ENCODE results near the gene XRCC3. TPM values are rescaled to one million over a fixed set of nuclear protein-coding genes. Genes with fewer than 3 reads are reported as not detected.

Gene XRCC3
- total and polyA plus RNA-seq, 10 of the 15 experiments (the other 5 are each of a cell fraction or from before 2014, with no cell fraction given) = 0.37 to 52.0 (median 26.8) TPM

- no TSS peak for BruUV-seq (replicated peaks)
- Histone ChIP-seq H3K4me1 (ENCODE audit: control insufficient read depth, insufficient read depth, low read length) (no peaks in the 10 kb centered on the region), H3K27ac (ENCODE audit: control insufficient read depth, insufficient read depth) (no peak overlapping the region), H3K9ac (ENCODE audit: control insufficient read depth, insufficient read depth, low read length) (no peak overlapping the region), H3K36me3 (ENCODE audit: control insufficient read depth in 2 of 2, insufficient read depth in 2 of 2, low read length in 1 of 2) (no peaks in the 10 kb centered on the region), H2AFZ (ENCODE audit: control insufficient read depth, low read depth, low read length) (no peak overlapping the region), H3K27me3 (replicated peaks in 1 of 2; ENCODE audit: control insufficient read depth in 2 of 2, insufficient read depth in 2 of 2, low read length in 1 of 2) (no peaks in the 10 kb centered on the region), H3K79me2 (ENCODE audit: control insufficient read depth, insufficient read depth, low read length) (no peaks in the 10 kb centered on the region), H3K9me3 (replicated peaks; ENCODE audit: control insufficient read depth, insufficient read depth, low read length) (no peaks in the 10 kb centered on the region), H4K20me1 (ENCODE audit: control insufficient read depth, insufficient read depth) (no peaks in the 10 kb centered on the region), H3K4me2 (ENCODE audit: control insufficient read depth, insufficient read depth) (no peak overlapping the region), H3K4me3 (no peak overlapping the region)
- TF ChIP-seq ZNF217 (IDR thresholded peaks at IDR 0.05) (no peak), CHD2 (IDR thresholded peaks at IDR 0.05; ENCODE audit: borderline replicate concordance, low read depth, low read length) (no peak), MXI1 (IDR thresholded peaks at IDR 0.05; ENCODE audit: low read depth, low read length) (no peak), BHLHE40 (IDR thresholded peaks at IDR 0.05; ENCODE audit: borderline replicate concordance in 1 of 2, low read depth in 2 of 2, low read length in 1 of 2) (no peak), SKIL (IDR thresholded peaks at IDR 0.05; ENCODE audit: low read depth, poor library complexity, severe bottlenecking) (no peak), STAT3 (IDR thresholded peaks at IDR 0.05; ENCODE audit: low read depth, low read length) (no peak), HDAC6 (IDR thresholded peaks at IDR 0.05; ENCODE audit: unreplicated experiment) (no peak), CREM (IDR thresholded peaks at IDR 0.05; ENCODE audit: low read depth) (no peak), MYB (IDR thresholded peaks at IDR 0.05; ENCODE audit: borderline replicate concordance, low read depth, low read length) (no peak), CUX1 (IDR thresholded peaks at IDR 0.05; ENCODE audit: insufficient replicate concordance, low read depth, low read length) (no peak), IKZF1 (conservative IDR thresholded peaks at IDR 0.05) (no peak), RCOR1 (conservative IDR thresholded peaks at IDR 0.05; ENCODE audit: low read depth, low read length) (no peak), RAD21 (IDR thresholded peaks at IDR 0.05; ENCODE audit: insufficient read depth, low read depth, low read length) (no peak), TCF3 (IDR thresholded peaks at IDR 0.05; ENCODE audit: borderline replicate concordance, insufficient read depth, low read depth, low read length) (no peak), TBL1XR1 (IDR thresholded peaks at IDR 0.05; ENCODE audit: low read depth, low read length) (no peak), EED (IDR thresholded peaks at IDR 0.05; ENCODE audit: low read depth) (no peak)
- SMC1A ChIA-PET (ENCODE audit: uncharacterized antibody, unreplicated experiment) = no interaction called here
- 93% methylated on average over 6 of the region's 6 CpGs for WGBS (ENCODE audit: insufficient coverage, insufficient replicate concordance, low lambda C conversion rate, missing lambda C conversion rate)
- RAD21 ChIA-PET (ENCODE audit: unreplicated experiment) = no interaction called here
- POLR2A ChIA-PET = no interaction called here
- intact Hi-C loops (cut with micrococcal nuclease; ENCODE audit: unreplicated experiment) (no loop called here), in situ Hi-C loops (cut with MboI) (no loop called here)
- ATAC-seq (no peak), DNase-seq (ENCODE audit: low read depth, low spot score) (no peak), FAIRE-seq (peak; percentile 18)
- CTCF ChIA-PET = no interaction called here
Observed at GRCh38 chr14:103755060-103755459, 39.8 kb upstream of the XRCC3 start.
